WERI-Rb-1 (cell line): ENCODE data around the gene METTL23.

ENCODE experiments used
- DNase-seq: peaks from one replicate; pipeline ENCODE4 v3.0.0-alpha.2; 2020
- H3K27ac ChIP-seq: fragments of 250-450 bp; sonication (Bioruptor Pico); 2 replicates; pipeline ENCODE4 v1.5.1; 2020; ENCODE audit warnings: mild to moderate bottlenecking, moderate library complexity
- H3K27me3 ChIP-seq: fragments of 250-450 bp; sonication (Bioruptor Pico); 2 replicates; pipeline ENCODE4 v1.5.1; 2021; ENCODE audit warnings: mild to moderate bottlenecking, low read depth, moderate library complexity; ENCODE audit not compliant: insufficient read depth, severe bottlenecking
- H3K36me3 ChIP-seq: fragments of 250-450 bp; sonication (Bioruptor Pico); 2 replicates; pipeline ENCODE4 v1.5.1; 2020; ENCODE audit warnings: mild to moderate bottlenecking, moderate library complexity
- H3K4me3 ChIP-seq: 2 replicates; pipeline ENCODE4 v1.5.1; 2011; ENCODE audit warnings: low read depth, mild to moderate bottlenecking, control low read depth, low read length
- H3K9me3 ChIP-seq: fragments of 250-450 bp; sonication (Bioruptor Pico); 2 replicates; pipeline ENCODE4 v1.5.1; 2021; ENCODE audit warnings: mild to moderate bottlenecking, moderate library complexity; ENCODE audit not compliant: severe bottlenecking
- CTCF ChIP-seq: IDR thresholded peaks from 2 replicates; pipeline ENCODE4 v1.5.1; 2011; ENCODE audit warnings: low read depth, mild to moderate bottlenecking, control low read depth, inconsistent platforms, low read length

The METTL23 gene

GRCh38 chr17:76772842-76773525 is 46.3 kb downstream of the METTL23 start:
- Histone ChIP-seq H3K27me3 (no peaks in the 10 kb centered on the region), H3K4me3 (peak overlapping the region; percentile 4), H3K36me3 (peaks cover 49% of the 10 kb centered on the region), H3K27ac (peak overlapping the region; percentile 65), H3K9me3 (no peaks in the 10 kb centered on the region)
- 0 out of 2 replicates have a peak, but pooled peaks have one; percentile 17 for TF ChIP-seq CTCF
- DNase-seq: peak; percentile 92

- Histone ChIP-seq H3K4me3 (no peak overlapping the region), H3K27me3 (no peaks in the 10 kb centered on the region), H3K9me3 (no peaks in the 10 kb centered on the region), H3K36me3 (peaks cover 56% of the 10 kb centered on the region), H3K27ac (peak overlapping the region; percentile 62)
- no peak for TF ChIP-seq CTCF
- peak; percentile 66 for DNase-seq
These were observed 48.5 kb downstream of the METTL23 start for GRCh38 chr17:76775021-76775600.

GRCh38 chr17:76781056-76781982 is 54.7 kb downstream of the METTL23 start:
- DNase-seq: peak; percentile 27
- H3K4me3 ChIP-seq: no peak overlapping the region
- no peaks in the 10 kb centered on the region for H3K9me3 ChIP-seq
- H3K36me3 ChIP-seq: peaks cover 46% of the 10 kb centered on the region
- H3K27ac ChIP-seq: no peak overlapping the region
- TF ChIP-seq CTCF: peak; percentile 60
- H3K27me3 ChIP-seq: no peaks in the 10 kb centered on the region

- H3K36me3 ChIP-seq: peaks cover 34% of the 10 kb centered on the region
- TF ChIP-seq CTCF: no peak
- no peaks in the 10 kb centered on the region for H3K9me3 ChIP-seq
- no peak overlapping the region for H3K27ac ChIP-seq
- H3K27me3 ChIP-seq: no peaks in the 10 kb centered on the region
- DNase-seq: no peak
- no peak overlapping the region for H3K4me3 ChIP-seq
These were observed 56.5 kb downstream of the METTL23 start for GRCh38 chr17:76783146-76783545.
